HEK293 (cell line): ENCODE results near the gene KCNQ2.

ENCODE experiments used
- ATF2 ChIP-seq: fragments of 450-650 bp; formaldehyde crosslinking; IDR thresholded peaks from 2 replicates; pipeline ENCODE4 v1.5.1; 2016; ENCODE audit warnings: missing biosample characterization, missing genetic modification characterization, low read depth
- BCL11A ChIP-seq: fragments of 450-650 bp; formaldehyde crosslinking; IDR thresholded peaks from 2 replicates; pipeline ENCODE4 v1.5.1; 2016; ENCODE audit warnings: low read depth, missing biosample characterization, missing genetic modification characterization
- CTCF ChIP-seq: fragments of 450-650 bp; formaldehyde crosslinking; IDR thresholded peaks from 2 replicates; pipeline ENCODE4 v1.5.1; 2016; ENCODE audit warnings: missing biosample characterization, missing genetic modification characterization
- SETDB1 ChIP-seq: IDR thresholded peaks from one replicate; pipeline ENCODE4 v1.6.1; 2017; ENCODE audit warnings: mild to moderate bottlenecking, low read length, moderate library complexity, mixed read lengths; ENCODE audit not compliant: insufficient read length
- SP3 ChIP-seq: fragments of 450-650 bp; formaldehyde crosslinking; IDR thresholded peaks from 2 replicates; pipeline ENCODE4 v1.5.1; 2016; ENCODE audit warnings: missing biosample characterization, missing genetic modification characterization
- ZBTB20 ChIP-seq: fragments of 450-650 bp; formaldehyde crosslinking; IDR thresholded peaks from 2 replicates; pipeline ENCODE4 v1.5.1; 2016; ENCODE audit warnings: missing biosample characterization, missing genetic modification characterization
- ZNF670 ChIP-seq: fragments of 450-650 bp; formaldehyde crosslinking; IDR thresholded peaks from 2 replicates; pipeline ENCODE4 v1.5.1; 2016; ENCODE audit warnings: missing biosample characterization, missing genetic modification characterization, low read depth
- ZXDB ChIP-seq: fragments of 450-650 bp; formaldehyde crosslinking; IDR thresholded peaks from 2 replicates; pipeline ENCODE4 v1.5.1; 2016; ENCODE audit warnings: missing biosample characterization, missing genetic modification characterization

- TF ChIP-seq CTCF (tag by site-specific recombination) (no peak), ZNF670 (tag by site-specific recombination) (no peak), ATF2 (tag by site-specific recombination) (no peak), ZXDB (tag by site-specific recombination) (no peak), BCL11A (tag by site-specific recombination) (no peak), ZBTB20 (no peak), SETDB1 (no peak), SP3 (no peak)
These were observed 1.3 kb downstream of the KCNQ2 start for GRCh38 chr20:63471002-63471716.
